ENCODE results near the gene TFAP2A. TPM values are rescaled to one million over a fixed set of nuclear protein-coding genes. Genes with fewer than 3 reads are reported as not detected.

The TFAP2A gene
- total RNA-seq, 1 donor from 2014 or later = 59.6 TPM

GRCh38 chr6:10382322-10382721 lies 32.6 kb downstream of the TFAP2A start:
- H3K27ac Mint-ChIP-seq (ENCODE audit: unreplicated experiment) = no peak overlapping the region
- H3K4me1 Mint-ChIP-seq (ENCODE audit: unreplicated experiment) = peaks cover 19% of the 10 kb centered on the region
- no peaks in the 10 kb centered on the region for H3K36me3 Mint-ChIP-seq (ENCODE audit: unreplicated experiment)
- H3K9me3 Mint-ChIP-seq (ENCODE audit: unreplicated experiment) = no peaks in the 10 kb centered on the region
- peaks cover 5% of the 10 kb centered on the region for H3K27me3 Mint-ChIP-seq (ENCODE audit: unreplicated experiment)
- TF ChIP-seq CTCF (IDR thresholded peaks at IDR 0.05) = no peak
- no peak for DNase-seq (ENCODE audit: extremely low spot score, unreplicated experiment)
- no peak overlapping the region for H3K4me3 Mint-ChIP-seq (ENCODE audit: unreplicated experiment)

GRCh38 chr6:10381830-10382208 lies 33.1 kb downstream of the TFAP2A start:
- TF ChIP-seq CTCF (IDR thresholded peaks at IDR 0.05) = no peak
- no peaks in the 10 kb centered on the region for H3K36me3 Mint-ChIP-seq (ENCODE audit: unreplicated experiment)
- H3K9me3 Mint-ChIP-seq (ENCODE audit: unreplicated experiment) = no peaks in the 10 kb centered on the region
- no peak overlapping the region for H3K4me3 Mint-ChIP-seq (ENCODE audit: unreplicated experiment)
- peaks cover 15% of the 10 kb centered on the region for H3K4me1 Mint-ChIP-seq (ENCODE audit: unreplicated experiment)
- DNase-seq (ENCODE audit: extremely low spot score, unreplicated experiment) = no peak
- H3K27me3 Mint-ChIP-seq (ENCODE audit: unreplicated experiment) = peaks cover 5% of the 10 kb centered on the region
- no peak overlapping the region for H3K27ac Mint-ChIP-seq (ENCODE audit: unreplicated experiment)

GRCh38 chr6:10381133-10381829 lies 33.6 kb downstream of the TFAP2A start:
- H3K4me1 Mint-ChIP-seq (ENCODE audit: unreplicated experiment) = peaks cover 10% of the 10 kb centered on the region
- H3K9me3 Mint-ChIP-seq (ENCODE audit: unreplicated experiment) = no peaks in the 10 kb centered on the region
- H3K36me3 Mint-ChIP-seq (ENCODE audit: unreplicated experiment) = no peaks in the 10 kb centered on the region
- H3K27me3 Mint-ChIP-seq (ENCODE audit: unreplicated experiment) = peaks cover 5% of the 10 kb centered on the region
- no peak for TF ChIP-seq CTCF (IDR thresholded peaks at IDR 0.05)
- H3K27ac Mint-ChIP-seq (ENCODE audit: unreplicated experiment) = no peak overlapping the region
- H3K4me3 Mint-ChIP-seq (ENCODE audit: unreplicated experiment) = no peak overlapping the region
- no peak for DNase-seq (ENCODE audit: extremely low spot score, unreplicated experiment)

- Mint-ChIP-seq H3K9me3 (ENCODE audit: unreplicated experiment) (no peaks in the 10 kb centered on the region), H3K4me1 (ENCODE audit: unreplicated experiment) (peaks cover 28% of the 10 kb centered on the region), H3K27me3 (ENCODE audit: unreplicated experiment) (no peaks in the 10 kb centered on the region), H3K36me3 (ENCODE audit: unreplicated experiment) (no peaks in the 10 kb centered on the region), H3K4me3 (ENCODE audit: unreplicated experiment) (no peak overlapping the region), H3K27ac (ENCODE audit: unreplicated experiment) (no peak overlapping the region)
- no peak for TF ChIP-seq CTCF (IDR thresholded peaks at IDR 0.05)
- no peak for DNase-seq (ENCODE audit: extremely low spot score, unreplicated experiment)
Observed at GRCh38 chr6:10375391-10375969, 39.4 kb downstream of the TFAP2A start.

GRCh38 chr6:10373642-10374359 lies 41.1 kb downstream of the TFAP2A start:
- peak overlapping the region; percentile 52 for H3K27ac Mint-ChIP-seq (ENCODE audit: unreplicated experiment)
- H3K36me3 Mint-ChIP-seq (ENCODE audit: unreplicated experiment) = no peaks in the 10 kb centered on the region
- H3K9me3 Mint-ChIP-seq (ENCODE audit: unreplicated experiment) = no peaks in the 10 kb centered on the region
- no peak overlapping the region for H3K4me3 Mint-ChIP-seq (ENCODE audit: unreplicated experiment)
- TF ChIP-seq CTCF (IDR thresholded peaks at IDR 0.05) = no peak
- no peaks in the 10 kb centered on the region for H3K27me3 Mint-ChIP-seq (ENCODE audit: unreplicated experiment)
- no peak for DNase-seq (ENCODE audit: extremely low spot score, unreplicated experiment)
- peaks cover 28% of the 10 kb centered on the region for H3K4me1 Mint-ChIP-seq (ENCODE audit: unreplicated experiment)
